ENCODE data around the gene SYF2.

The SYF2 gene

DNA sequence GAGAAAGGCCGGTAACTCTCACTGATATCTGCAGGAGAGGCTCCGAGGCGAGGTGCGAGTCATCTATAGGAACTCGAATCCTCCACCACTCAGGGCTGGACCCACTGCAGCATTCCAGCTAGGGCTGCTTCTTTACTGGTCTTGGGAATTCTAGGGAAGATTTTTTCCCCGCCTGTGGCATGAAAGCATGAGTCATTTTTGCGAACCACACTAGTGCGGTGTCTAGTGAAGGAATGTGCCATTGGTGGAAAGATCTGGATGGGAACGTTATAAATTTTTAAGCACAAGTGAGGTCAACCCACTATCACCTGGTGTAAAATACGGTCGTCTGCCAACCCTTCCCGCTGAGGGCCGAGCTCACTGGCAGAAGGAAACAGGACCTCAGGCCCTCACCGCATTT lies 49.7 kb downstream of the SYF2 start:
- no peak for DNase-seq

DNA sequence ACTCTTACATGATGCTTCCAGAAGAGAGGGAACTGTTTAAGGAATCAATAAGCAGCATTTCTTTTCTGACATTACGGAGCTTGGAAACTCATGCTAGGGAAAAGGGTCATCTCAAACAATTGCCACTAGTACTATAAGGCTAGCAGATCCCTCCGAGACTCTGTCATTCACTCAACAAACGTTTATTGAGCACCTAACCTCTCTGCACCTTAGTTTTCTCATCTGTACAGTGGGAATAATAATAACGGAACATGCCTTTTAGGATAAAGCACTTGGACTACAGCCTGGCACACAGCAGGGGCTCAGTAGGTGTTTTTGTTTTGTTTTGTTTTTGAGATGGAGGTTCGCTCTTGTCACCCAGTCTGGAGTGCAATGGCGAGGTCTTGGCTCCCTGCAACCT lies 51.3 kb downstream of the SYF2 start:
- DNase-seq: no peak

DNA sequence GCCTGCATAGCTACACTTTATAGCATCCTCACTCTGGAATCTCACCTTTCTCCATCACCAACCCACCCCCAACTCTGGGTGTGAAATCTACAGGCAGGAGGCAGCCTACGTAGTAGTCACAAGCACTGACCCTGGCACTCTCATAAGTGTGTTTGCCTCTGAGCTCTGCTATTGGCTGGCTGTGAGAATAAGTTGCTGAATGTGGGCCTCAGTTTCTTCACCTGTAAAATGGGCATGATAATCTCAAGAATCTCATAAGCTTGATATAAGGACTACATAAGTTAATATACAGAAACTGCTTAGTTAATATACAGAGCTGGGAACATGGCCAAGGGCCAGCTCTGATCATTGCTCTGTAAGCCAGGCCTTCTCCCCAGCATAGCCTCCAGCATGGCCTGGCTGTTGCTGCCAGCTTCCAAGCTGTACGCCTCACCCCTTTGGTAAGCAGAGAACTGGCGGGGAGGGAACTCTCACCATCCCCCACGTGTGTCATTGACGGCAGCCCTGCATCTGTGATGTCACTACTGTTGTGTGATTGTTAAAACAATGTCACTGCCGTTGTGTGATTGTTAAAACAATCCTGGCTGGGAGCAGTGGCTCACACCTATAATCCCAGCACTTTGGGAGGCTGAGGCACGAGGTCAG lies 53.3 kb downstream of the SYF2 start:
- DNase-seq: no peak

- no peak for DNase-seq
Observed at GRCh38 chr1:25174730-25175612, 57.3 kb downstream of the SYF2 start.

DNA sequence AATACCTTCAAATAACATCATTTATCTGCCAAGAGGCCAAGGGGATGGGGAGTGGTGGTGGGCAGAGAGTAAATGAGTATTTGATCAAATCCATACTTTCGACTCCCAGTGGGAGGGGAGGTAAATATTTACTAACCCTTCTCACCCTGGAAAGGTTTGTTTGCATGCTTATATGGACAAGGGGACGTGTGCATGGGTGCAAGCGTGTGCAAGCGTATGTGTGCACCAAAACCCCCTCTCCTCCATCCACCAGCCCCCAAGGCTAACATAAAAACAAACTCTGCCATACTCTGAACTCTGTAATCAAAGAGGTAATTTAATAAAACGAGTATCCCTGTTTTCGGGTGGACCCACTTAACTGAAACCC lies 58.0 kb downstream of the SYF2 start:
- DNase-seq: no peak

DNA sequence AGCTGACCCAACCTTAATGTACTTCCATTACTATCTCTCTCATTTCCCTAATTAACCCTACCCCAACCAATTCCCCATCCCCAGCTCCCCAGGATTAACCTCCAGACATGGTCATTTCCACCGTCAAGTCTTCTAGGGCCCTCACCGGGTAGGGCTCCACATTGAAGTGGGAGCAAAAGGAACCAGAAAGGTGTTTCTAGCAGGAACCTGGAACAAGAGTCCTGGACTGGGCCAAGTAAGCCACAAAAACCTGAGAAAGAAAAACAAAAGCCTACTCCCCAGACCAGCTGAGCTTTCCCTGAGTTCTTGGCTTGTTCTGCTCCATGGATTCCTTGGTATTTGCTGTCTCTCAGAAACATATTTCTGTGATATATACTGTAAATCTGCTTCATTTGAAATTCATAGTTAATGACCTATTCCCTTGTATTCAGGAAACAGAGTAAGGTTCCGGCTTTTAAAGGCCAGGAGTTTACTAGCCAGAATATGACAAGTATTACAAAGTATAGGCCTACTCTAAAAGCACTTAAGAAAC lies 58.4 kb downstream of the SYF2 start:
- no peak for DNase-seq

Data from CD4-positive, alpha-beta T cell treated with Interleukin-1 beta for 1 hour (primary cell).